ENCODE data around the gene GLTP.

GRCh38 chr12:109807954-109808643 lies 72.2 kb downstream of the GLTP start:
- no peak for TF ChIP-seq CTCF (IDR thresholded peaks at IDR 0.05; ENCODE audit: poor library complexity)
- no peak for TF ChIP-seq EZH2 (IDR thresholded peaks at IDR 0.05; ENCODE audit: borderline replicate concordance)
